ENCODE data around the gene OR2F2.

DNA sequence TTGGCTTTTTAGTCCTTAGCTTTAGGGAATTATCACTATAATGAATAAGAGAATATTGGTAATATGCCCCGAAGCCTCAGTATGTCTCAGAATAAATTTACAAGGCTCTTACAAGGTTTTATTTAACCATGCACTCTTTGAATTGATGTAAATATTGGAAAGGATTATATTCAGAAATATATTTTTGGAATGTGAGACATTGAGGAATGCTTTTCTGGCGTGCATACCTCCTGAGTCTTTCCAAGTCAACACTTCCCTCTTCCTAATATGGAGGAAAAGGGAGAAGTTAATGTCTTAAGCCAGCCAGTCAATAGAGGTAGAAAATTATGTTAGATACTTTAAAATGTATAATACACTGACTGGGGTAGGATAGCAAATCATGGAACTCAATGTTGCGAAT, 18.4 kb downstream of the OR2F2 start:
- TF ChIP-seq EZH2 (IDR thresholded peaks at IDR 0.05; ENCODE audit: borderline replicate concordance, low read length) (no peak), CTCF (conservative IDR thresholded peaks at IDR 0.05 in 1 of 2, IDR thresholded peaks at IDR 0.05 in 1 of 2; ENCODE audit: extremely low read depth in 1 of 2, insufficient read depth in 1 of 2, low read depth in 1 of 2, low read length in 2 of 2) (no peak)

Measured in mammary epithelial cell (primary cell).